ENCODE data around the gene TMEM150B. TPM values are rescaled to one million over a fixed set of nuclear protein-coding genes. Genes with fewer than 3 reads are reported as not detected.

TMEM150B gene
- total and polyA plus RNA-seq, 9 donors, result 0.36 to 3.8 (median 0.81) TPM

GRCh38 chr19:55354698-55355212 lies 29.6 kb upstream of the TMEM150B start, which contains the start of gene COX6B2:
Gene COX6B2 (minus strand): TSS chr19:55354719. CDS start chr19:55354521, 198 bp downstream.
- Histone ChIP-seq H3K4me3 (ENCODE audit: low read length) (peak within 1 kb of the TSS; percentile 19), H3K27me3 (ENCODE audit: control insufficient read depth, insufficient read depth, low read length) (peaks cover 75% of the 10 kb centered on the region), H3K9me3 (replicated peaks; ENCODE audit: control insufficient read depth, low read depth, low read length) (no peaks in the 10 kb centered on the region)

GRCh38 chr19:55353803-55354697 lies 28.9 kb upstream of the TMEM150B start:
- H3K9me3 ChIP-seq (replicated peaks; ENCODE audit: control insufficient read depth, low read depth, low read length), result no peaks in the 10 kb centered on the region
- H3K27ac ChIP-seq (ENCODE audit: low read length), result no peak overlapping the region
- peaks cover 72% of the 10 kb centered on the region for H3K27me3 ChIP-seq (ENCODE audit: control insufficient read depth, insufficient read depth, low read length)
- under 1% methylated on average over 51 of the region's 72 CpGs for WGBS (ENCODE audit: insufficient coverage)
- peaks cover 14% of the 10 kb centered on the region for H3K4me1 ChIP-seq (ENCODE audit: control insufficient read depth, insufficient read depth, low read length)
- peak overlapping the region; percentile 19 for H3K4me3 ChIP-seq (ENCODE audit: low read length)
- peaks cover 5% of the 10 kb centered on the region for H3K36me3 ChIP-seq (ENCODE audit: control insufficient read depth, insufficient read depth, low read length)
- DNase-seq, result no peak

More at GRCh38 chr19:55354698-55355212, 29.6 kb upstream of the TMEM150B start, which contains the start of gene COX6B2:
- peaks cover 14% of the 10 kb centered on the region for H3K4me1 ChIP-seq (ENCODE audit: control insufficient read depth, insufficient read depth, low read length)
- H3K36me3 ChIP-seq (ENCODE audit: control insufficient read depth, insufficient read depth, low read length), result no peaks in the 10 kb centered on the region
- WGBS (ENCODE audit: insufficient coverage), result 0% methylated on average over 8 of the region's 43 CpGs
- H3K27ac ChIP-seq (ENCODE audit: low read length), result no peak within 1 kb of the TSS
- DNase-seq, result no peak

- no peak for DNase-seq
- peak overlapping the region; percentile 19 for H3K4me3 ChIP-seq (ENCODE audit: low read length)
- peaks cover 18% of the 10 kb centered on the region for H3K4me1 ChIP-seq (ENCODE audit: control insufficient read depth, insufficient read depth, low read length)
- peaks cover 10% of the 10 kb centered on the region for H3K36me3 ChIP-seq (ENCODE audit: control insufficient read depth, insufficient read depth, low read length)
- peaks cover 72% of the 10 kb centered on the region for H3K27me3 ChIP-seq (ENCODE audit: control insufficient read depth, insufficient read depth, low read length)
- no peaks in the 10 kb centered on the region for H3K9me3 ChIP-seq (replicated peaks; ENCODE audit: control insufficient read depth, low read depth, low read length)
- WGBS (ENCODE audit: insufficient coverage), result 3% methylated on average over 15 of the region's 24 CpGs
- no peak overlapping the region for H3K27ac ChIP-seq (ENCODE audit: low read length)
Measured at GRCh38 chr19:55353356-55353802, 28.2 kb upstream of the TMEM150B start.

GRCh38 chr19:55352549-55353145 lies 27.5 kb upstream of the TMEM150B start:
- Histone ChIP-seq H3K36me3 (ENCODE audit: control insufficient read depth, insufficient read depth, low read length) (peaks cover 14% of the 10 kb centered on the region), H3K27ac (ENCODE audit: low read length) (no peak overlapping the region), H3K9me3 (replicated peaks; ENCODE audit: control insufficient read depth, low read depth, low read length) (no peaks in the 10 kb centered on the region), H3K4me3 (ENCODE audit: low read length) (no peak overlapping the region), H3K27me3 (ENCODE audit: control insufficient read depth, insufficient read depth, low read length) (peaks cover 68% of the 10 kb centered on the region), H3K4me1 (ENCODE audit: control insufficient read depth, insufficient read depth, low read length) (peaks cover 25% of the 10 kb centered on the region)
- DNase-seq, result no peak
- WGBS (ENCODE audit: insufficient coverage), result 65% methylated on average over 23 of the region's 25 CpGs

- H3K36me3 ChIP-seq (ENCODE audit: control insufficient read depth, insufficient read depth, low read length), result peaks cover 19% of the 10 kb centered on the region
- DNase-seq, result no peak
- peaks cover 30% of the 10 kb centered on the region for H3K4me1 ChIP-seq (ENCODE audit: control insufficient read depth, insufficient read depth, low read length)
- H3K27ac ChIP-seq (ENCODE audit: low read length), result no peak overlapping the region
- H3K9me3 ChIP-seq (replicated peaks; ENCODE audit: control insufficient read depth, low read depth, low read length), result no peaks in the 10 kb centered on the region
- WGBS (ENCODE audit: insufficient coverage), result 100% methylated on average over 2 of the region's 6 CpGs
- no peak overlapping the region for H3K4me3 ChIP-seq (ENCODE audit: low read length)
- H3K27me3 ChIP-seq (ENCODE audit: control insufficient read depth, insufficient read depth, low read length), result peaks cover 63% of the 10 kb centered on the region
Measured at GRCh38 chr19:55352040-55352439, 26.9 kb upstream of the TMEM150B start.

GRCh38 chr19:55350620-55351315 lies 25.6 kb upstream of the TMEM150B start:
- H3K27me3 ChIP-seq (ENCODE audit: control insufficient read depth, insufficient read depth, low read length), result peaks cover 51% of the 10 kb centered on the region

GRCh38 chr19:55348317-55349034 lies 23.3 kb upstream of the TMEM150B start:
- H3K4me1 ChIP-seq (ENCODE audit: control insufficient read depth, insufficient read depth, low read length), result peaks cover 53% of the 10 kb centered on the region
- H3K27ac ChIP-seq (ENCODE audit: low read length), result no peak overlapping the region
- 36% methylated on average over 15 of the region's 22 CpGs for WGBS (ENCODE audit: insufficient coverage)
- H3K9me3 ChIP-seq (replicated peaks; ENCODE audit: control insufficient read depth, low read depth, low read length), result no peaks in the 10 kb centered on the region
- no peak for DNase-seq
- peaks cover 33% of the 10 kb centered on the region for H3K36me3 ChIP-seq (ENCODE audit: control insufficient read depth, insufficient read depth, low read length)
- H3K27me3 ChIP-seq (ENCODE audit: control insufficient read depth, insufficient read depth, low read length), result peaks cover 28% of the 10 kb centered on the region
- no peak overlapping the region for H3K4me3 ChIP-seq (ENCODE audit: low read length)

More at GRCh38 chr19:55350620-55351315, 25.6 kb upstream of the TMEM150B start:
- Histone ChIP-seq H3K4me1 (ENCODE audit: control insufficient read depth, insufficient read depth, low read length) (peaks cover 41% of the 10 kb centered on the region), H3K4me3 (ENCODE audit: low read length) (no peak overlapping the region), H3K36me3 (ENCODE audit: control insufficient read depth, insufficient read depth, low read length) (peaks cover 21% of the 10 kb centered on the region), H3K9me3 (replicated peaks; ENCODE audit: control insufficient read depth, low read depth, low read length) (no peaks in the 10 kb centered on the region), H3K27ac (ENCODE audit: low read length) (no peak overlapping the region)
- DNase-seq, result no peak
- 62% methylated on average over 7 of the region's 11 CpGs for WGBS (ENCODE audit: insufficient coverage)

- Histone ChIP-seq H3K9me3 (replicated peaks; ENCODE audit: control insufficient read depth, low read depth, low read length) (no peaks in the 10 kb centered on the region), H3K27me3 (ENCODE audit: control insufficient read depth, insufficient read depth, low read length) (peaks cover 19% of the 10 kb centered on the region), H3K27ac (ENCODE audit: low read length) (no peak overlapping the region), H3K4me3 (ENCODE audit: low read length) (no peak overlapping the region), H3K4me1 (ENCODE audit: control insufficient read depth, insufficient read depth, low read length) (peaks cover 51% of the 10 kb centered on the region), H3K36me3 (ENCODE audit: control insufficient read depth, insufficient read depth, low read length) (peaks cover 42% of the 10 kb centered on the region)
- WGBS (ENCODE audit: insufficient coverage), result 67% methylated on average over 2 of the region's 10 CpGs
- no peak for DNase-seq
Measured at GRCh38 chr19:55347442-55348009, 22.4 kb upstream of the TMEM150B start.

- no peak for DNase-seq
- peaks cover 48% of the 10 kb centered on the region for H3K36me3 ChIP-seq (ENCODE audit: control insufficient read depth, insufficient read depth, low read length)
- H3K27ac ChIP-seq (ENCODE audit: low read length), result no peak overlapping the region
- H3K4me1 ChIP-seq (ENCODE audit: control insufficient read depth, insufficient read depth, low read length), result peaks cover 54% of the 10 kb centered on the region
- peaks cover 12% of the 10 kb centered on the region for H3K27me3 ChIP-seq (ENCODE audit: control insufficient read depth, insufficient read depth, low read length)
- no peaks in the 10 kb centered on the region for H3K9me3 ChIP-seq (replicated peaks; ENCODE audit: control insufficient read depth, low read depth, low read length)
- no peak overlapping the region for H3K4me3 ChIP-seq (ENCODE audit: low read length)
- 71% methylated on average over 34 of the region's 41 CpGs for WGBS (ENCODE audit: insufficient coverage)
Measured at GRCh38 chr19:55346725-55347441, 21.7 kb upstream of the TMEM150B start.

All from muscle of leg (tissue), 11 donors.